MG63 (cell line): ENCODE measurements around the gene TRPM3. TPM values are rescaled to one million over a fixed set of nuclear protein-coding genes. Genes with fewer than 3 reads are reported as not detected.

Experiments
- DNase-seq: peaks from one replicate; pipeline ENCODE4 v3.0.0-alpha.2; 2020
- H3K27me3 ChIP-seq: fragments of 250-450 bp; sonication (Bioruptor Pico); 2 replicates; pipeline ENCODE4 v1.5.1; 2020; ENCODE audit warnings: mild to moderate bottlenecking, moderate library complexity
- H3K36me3 ChIP-seq: fragments of 250-450 bp; sonication (Bioruptor Pico); 2 replicates; pipeline ENCODE4 v1.5.1; 2020; ENCODE audit warnings: mild to moderate bottlenecking, moderate library complexity
- H3K4me3 ChIP-seq: fragments of 250-450 bp; sonication (Bioruptor Pico); 2 replicates; pipeline ENCODE4 v1.5.1; 2020; ENCODE audit warnings: mild to moderate bottlenecking, moderate library complexity
- H3K9me3 ChIP-seq: fragments of 250-450 bp; sonication (Bioruptor Pico); 2 replicates; pipeline ENCODE4 v1.5.1; 2020; ENCODE audit warnings: mild to moderate bottlenecking, moderate library complexity
- total RNA-seq: library from RNA; depleted of rRNA; stranded (reverse); fragments of >200 nt; shearing (Covaris generic); gene quantifications from 2 replicates; pipeline ENCODE4 v1.2.3, GENCODE V29; 2014; ENCODE audit warnings: low replicate concordance

Gene TRPM3
- total RNA-seq, 1 experiment from 2014 or later: not detected

- Histone ChIP-seq H3K27me3 (no peaks in the 10 kb centered on the region), H3K4me3 (no peak overlapping the region), H3K36me3 (no peaks in the 10 kb centered on the region), H3K9me3 (no peaks in the 10 kb centered on the region)
- no peak for DNase-seq
These were observed 591.6 kb downstream of the TRPM3 start for GRCh38 chr9:70529833-70530232.

- H3K27me3 ChIP-seq: no peaks in the 10 kb centered on the region
- no peak overlapping the region for H3K4me3 ChIP-seq
- no peaks in the 10 kb centered on the region for H3K36me3 ChIP-seq
- no peaks in the 10 kb centered on the region for H3K9me3 ChIP-seq
- DNase-seq: no peak
These were observed 592.0 kb downstream of the TRPM3 start for GRCh38 chr9:70529377-70529776.

GRCh38 chr9:70526902-70527301, 594.5 kb downstream of the TRPM3 start:
- Histone ChIP-seq H3K36me3 (no peaks in the 10 kb centered on the region), H3K27me3 (no peaks in the 10 kb centered on the region), H3K9me3 (no peaks in the 10 kb centered on the region), H3K4me3 (no peak overlapping the region)
- DNase-seq: no peak

- DNase-seq: no peak
- H3K36me3 ChIP-seq: no peaks in the 10 kb centered on the region
- no peak overlapping the region for H3K4me3 ChIP-seq
- H3K27me3 ChIP-seq: no peaks in the 10 kb centered on the region
- no peaks in the 10 kb centered on the region for H3K9me3 ChIP-seq
These were observed 595.9 kb downstream of the TRPM3 start for GRCh38 chr9:70525519-70525918.

GRCh38 chr9:70519912-70520724, 601.3 kb downstream of the TRPM3 start:
- Histone ChIP-seq H3K9me3 (no peaks in the 10 kb centered on the region), H3K36me3 (no peaks in the 10 kb centered on the region), H3K27me3 (no peaks in the 10 kb centered on the region), H3K4me3 (no peak overlapping the region)
- DNase-seq: no peak

DNA sequence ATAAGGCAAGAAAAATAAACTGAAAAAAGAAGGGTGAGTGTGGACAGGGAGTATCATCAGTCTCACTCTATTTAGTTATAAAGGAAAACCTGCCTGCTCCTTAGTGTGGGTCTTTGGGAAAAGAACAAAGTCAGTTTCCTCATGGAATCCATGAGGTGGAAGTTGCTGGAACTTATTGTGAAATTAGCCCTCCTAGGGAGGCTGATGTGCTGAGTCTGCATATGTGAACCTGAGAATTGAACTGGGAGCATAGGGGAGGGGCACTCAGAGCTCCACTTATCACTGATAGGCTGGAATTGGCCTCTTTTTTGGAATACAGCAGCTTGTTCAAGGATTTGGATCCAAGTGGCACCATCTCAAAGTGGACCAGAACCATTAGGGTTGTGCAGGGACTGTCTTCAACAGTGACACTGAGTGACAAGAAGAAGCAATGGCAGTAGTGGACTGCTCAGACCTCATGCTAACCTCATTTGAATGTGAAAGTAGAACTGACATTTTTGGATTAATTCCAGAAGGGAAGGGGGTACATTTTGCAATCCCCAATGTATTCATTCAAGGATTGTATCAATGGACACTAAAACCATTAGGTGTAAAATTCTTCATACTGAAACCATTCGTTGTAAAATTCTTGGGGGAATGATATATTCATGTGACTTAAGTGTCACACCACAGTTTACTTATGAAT, 603.4 kb downstream of the TRPM3 start:
- no peak overlapping the region for H3K4me3 ChIP-seq
- H3K9me3 ChIP-seq: no peaks in the 10 kb centered on the region
- DNase-seq: no peak
- H3K36me3 ChIP-seq: no peaks in the 10 kb centered on the region
- no peaks in the 10 kb centered on the region for H3K27me3 ChIP-seq

DNA sequence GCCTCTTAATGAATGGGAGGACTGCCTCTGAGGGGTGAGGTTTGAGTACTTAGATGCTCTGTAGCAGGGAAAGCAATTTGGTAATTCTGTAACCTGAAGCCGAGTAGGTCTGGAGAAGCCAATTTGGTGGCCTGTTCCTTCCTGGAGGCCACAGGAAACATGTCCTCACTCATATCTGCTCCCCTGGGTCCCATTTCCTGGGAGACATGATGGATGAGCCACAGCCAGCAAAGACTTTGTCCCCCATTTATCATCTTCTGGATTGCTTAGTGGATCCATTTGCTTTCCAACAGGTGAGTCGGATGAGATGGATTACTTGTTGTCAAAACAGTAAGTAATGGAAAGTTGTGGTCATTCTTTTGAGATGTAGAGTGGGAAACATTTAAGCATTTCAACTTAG, 607.1 kb downstream of the TRPM3 start:
- H3K36me3 ChIP-seq: no peaks in the 10 kb centered on the region
- no peak overlapping the region for H3K4me3 ChIP-seq
- no peaks in the 10 kb centered on the region for H3K27me3 ChIP-seq
- DNase-seq: no peak
- no peaks in the 10 kb centered on the region for H3K9me3 ChIP-seq

DNA sequence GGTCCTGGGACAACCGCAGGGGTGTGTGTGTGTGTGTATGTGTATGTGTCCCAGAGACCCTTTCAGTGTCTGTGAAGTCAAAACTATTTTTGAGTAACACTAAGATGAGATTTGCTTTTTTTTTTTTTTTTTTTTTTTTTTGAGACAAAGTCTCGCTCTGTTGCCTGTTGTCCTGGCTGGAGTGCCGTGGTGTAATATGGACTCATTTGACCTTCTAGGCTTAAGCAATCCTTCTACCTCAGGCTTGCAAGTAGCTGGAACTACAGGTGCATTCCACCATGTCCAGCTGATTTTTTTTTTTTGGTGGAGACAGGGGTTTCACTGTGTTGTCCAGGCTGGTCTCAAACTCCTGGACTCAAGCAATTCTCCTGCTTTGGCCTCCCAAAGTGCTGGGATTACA, 609.6 kb downstream of the TRPM3 start:
- Histone ChIP-seq H3K4me3 (no peak overlapping the region), H3K9me3 (no peaks in the 10 kb centered on the region), H3K27me3 (no peaks in the 10 kb centered on the region), H3K36me3 (no peaks in the 10 kb centered on the region)
- DNase-seq: no peak

GRCh38 chr9:70510157-70510770, 611.2 kb downstream of the TRPM3 start:
- H3K36me3 ChIP-seq: no peaks in the 10 kb centered on the region
- DNase-seq: no peak

DNA sequence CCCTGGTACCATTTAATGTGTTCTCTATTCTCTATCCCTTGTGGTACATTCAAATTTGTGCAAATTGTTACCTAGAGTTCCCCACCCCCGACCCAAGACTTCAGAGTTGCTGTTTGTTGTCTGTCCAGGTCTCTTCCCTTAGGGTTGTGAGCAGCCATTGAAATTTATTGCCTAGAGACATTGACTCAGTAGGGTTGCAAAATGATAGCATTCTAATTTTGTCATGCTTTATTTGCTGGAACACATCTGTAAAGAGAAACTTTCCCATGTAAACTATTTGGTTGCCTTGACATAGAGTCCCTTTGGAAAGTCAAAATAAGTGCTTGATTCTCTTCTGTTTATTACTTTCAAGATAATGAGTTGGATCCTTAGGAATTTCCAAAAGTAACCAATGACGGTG, 615.3 kb downstream of the TRPM3 start:
- Histone ChIP-seq H3K9me3 (no peaks in the 10 kb centered on the region), H3K27me3 (no peaks in the 10 kb centered on the region), H3K4me3 (no peak overlapping the region), H3K36me3 (no peaks in the 10 kb centered on the region)
- no peak for DNase-seq

More at GRCh38 chr9:70510157-70510770, 611.2 kb downstream of the TRPM3 start:
- no peak overlapping the region for H3K4me3 ChIP-seq
- no peaks in the 10 kb centered on the region for H3K9me3 ChIP-seq
- H3K27me3 ChIP-seq: no peaks in the 10 kb centered on the region

GRCh38 chr9:70504834-70505233, 616.6 kb downstream of the TRPM3 start:
- no peaks in the 10 kb centered on the region for H3K9me3 ChIP-seq
- no peak overlapping the region for H3K4me3 ChIP-seq
- no peaks in the 10 kb centered on the region for H3K36me3 ChIP-seq
- no peak for DNase-seq
- no peaks in the 10 kb centered on the region for H3K27me3 ChIP-seq

GRCh38 chr9:70502690-70503089, 618.7 kb downstream of the TRPM3 start:
- Histone ChIP-seq H3K4me3 (no peak overlapping the region), H3K36me3 (no peaks in the 10 kb centered on the region), H3K27me3 (no peaks in the 10 kb centered on the region), H3K9me3 (no peaks in the 10 kb centered on the region)
- no peak for DNase-seq

GRCh38 chr9:70500793-70501192, 620.6 kb downstream of the TRPM3 start:
- DNase-seq: no peak
- no peak overlapping the region for H3K4me3 ChIP-seq
- no peaks in the 10 kb centered on the region for H3K9me3 ChIP-seq
- H3K36me3 ChIP-seq: no peaks in the 10 kb centered on the region
- H3K27me3 ChIP-seq: no peaks in the 10 kb centered on the region

- Histone ChIP-seq H3K36me3 (no peaks in the 10 kb centered on the region), H3K27me3 (no peaks in the 10 kb centered on the region), H3K4me3 (no peak overlapping the region), H3K9me3 (no peaks in the 10 kb centered on the region)
- no peak for DNase-seq
These were observed 621.8 kb downstream of the TRPM3 start for GRCh38 chr9:70499621-70500020.

DNA sequence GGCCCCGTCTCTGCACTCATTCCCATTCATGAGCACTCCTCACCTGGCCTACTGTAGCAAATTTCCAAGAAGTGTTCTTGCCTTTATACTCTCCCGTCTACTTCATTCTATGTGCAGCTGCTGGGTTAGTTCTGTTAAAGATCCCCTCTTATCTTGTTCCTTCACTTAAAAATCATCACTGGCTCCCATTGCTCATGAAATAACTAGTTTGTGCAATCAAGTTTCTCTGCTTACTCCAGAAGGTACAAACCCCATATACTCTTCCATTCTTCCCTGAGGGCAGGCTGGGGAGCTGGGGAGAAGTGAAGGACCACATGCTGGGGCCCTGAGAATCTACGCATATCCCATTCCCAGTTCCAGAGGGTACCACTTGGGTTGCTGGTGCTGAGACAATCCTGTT, 622.6 kb downstream of the TRPM3 start:
- Histone ChIP-seq H3K9me3 (no peaks in the 10 kb centered on the region), H3K27me3 (no peaks in the 10 kb centered on the region), H3K4me3 (no peak overlapping the region), H3K36me3 (no peaks in the 10 kb centered on the region)
- no peak for DNase-seq

- Histone ChIP-seq H3K36me3 (no peaks in the 10 kb centered on the region), H3K27me3 (no peaks in the 10 kb centered on the region), H3K9me3 (no peaks in the 10 kb centered on the region), H3K4me3 (no peak overlapping the region)
- DNase-seq: no peak
These were observed 625.2 kb downstream of the TRPM3 start for GRCh38 chr9:70496244-70496643.

GRCh38 chr9:70495514-70495913, 625.9 kb downstream of the TRPM3 start:
- Histone ChIP-seq H3K4me3 (no peak overlapping the region), H3K9me3 (no peaks in the 10 kb centered on the region), H3K27me3 (no peaks in the 10 kb centered on the region), H3K36me3 (no peaks in the 10 kb centered on the region)
- no peak for DNase-seq

GRCh38 chr9:70494221-70494620, 627.2 kb downstream of the TRPM3 start:
- Histone ChIP-seq H3K4me3 (no peak overlapping the region), H3K27me3 (no peaks in the 10 kb centered on the region), H3K36me3 (no peaks in the 10 kb centered on the region), H3K9me3 (no peaks in the 10 kb centered on the region)
- DNase-seq: no peak
